HG02759 (cell line): Measurements from ENCODE around the gene SGO2.
A peak's percentile ranks its signal among the peaks of the same experiment; 100 is the strongest.

Experiments
- ATAC-seq: cut with Tn5 transposase; IDR thresholded peaks from one replicate; pipeline ENCODE4 v1.9.1; 2021; ENCODE audit warnings: mild to moderate bottlenecking, moderate library complexity; ENCODE audit not compliant: unreplicated experiment

The SGO2 gene, protein sequence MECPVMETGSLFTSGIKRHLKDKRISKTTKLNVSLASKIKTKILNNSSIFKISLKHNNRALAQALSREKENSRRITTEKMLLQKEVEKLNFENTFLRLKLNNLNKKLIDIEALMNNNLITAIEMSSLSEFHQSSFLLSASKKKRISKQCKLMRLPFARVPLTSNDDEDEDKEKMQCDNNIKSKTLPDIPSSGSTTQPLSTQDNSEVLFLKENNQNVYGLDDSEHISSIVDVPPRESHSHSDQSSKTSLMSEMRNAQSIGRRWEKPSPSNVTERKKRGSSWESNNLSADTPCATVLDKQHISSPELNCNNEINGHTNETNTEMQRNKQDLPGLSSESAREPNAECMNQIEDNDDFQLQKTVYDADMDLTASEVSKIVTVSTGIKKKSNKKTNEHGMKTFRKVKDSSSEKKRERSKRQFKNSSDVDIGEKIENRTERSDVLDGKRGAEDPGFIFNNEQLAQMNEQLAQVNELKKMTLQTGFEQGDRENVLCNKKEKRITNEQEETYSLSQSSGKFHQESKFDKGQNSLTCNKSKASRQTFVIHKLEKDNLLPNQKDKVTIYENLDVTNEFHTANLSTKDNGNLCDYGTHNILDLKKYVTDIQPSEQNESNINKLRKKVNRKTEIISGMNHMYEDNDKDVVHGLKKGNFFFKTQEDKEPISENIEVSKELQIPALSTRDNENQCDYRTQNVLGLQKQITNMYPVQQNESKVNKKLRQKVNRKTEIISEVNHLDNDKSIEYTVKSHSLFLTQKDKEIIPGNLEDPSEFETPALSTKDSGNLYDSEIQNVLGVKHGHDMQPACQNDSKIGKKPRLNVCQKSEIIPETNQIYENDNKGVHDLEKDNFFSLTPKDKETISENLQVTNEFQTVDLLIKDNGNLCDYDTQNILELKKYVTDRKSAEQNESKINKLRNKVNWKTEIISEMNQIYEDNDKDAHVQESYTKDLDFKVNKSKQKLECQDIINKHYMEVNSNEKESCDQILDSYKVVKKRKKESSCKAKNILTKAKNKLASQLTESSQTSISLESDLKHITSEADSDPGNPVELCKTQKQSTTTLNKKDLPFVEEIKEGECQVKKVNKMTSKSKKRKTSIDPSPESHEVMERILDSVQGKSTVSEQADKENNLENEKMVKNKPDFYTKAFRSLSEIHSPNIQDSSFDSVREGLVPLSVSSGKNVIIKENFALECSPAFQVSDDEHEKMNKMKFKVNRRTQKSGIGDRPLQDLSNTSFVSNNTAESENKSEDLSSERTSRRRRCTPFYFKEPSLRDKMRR

DNA sequence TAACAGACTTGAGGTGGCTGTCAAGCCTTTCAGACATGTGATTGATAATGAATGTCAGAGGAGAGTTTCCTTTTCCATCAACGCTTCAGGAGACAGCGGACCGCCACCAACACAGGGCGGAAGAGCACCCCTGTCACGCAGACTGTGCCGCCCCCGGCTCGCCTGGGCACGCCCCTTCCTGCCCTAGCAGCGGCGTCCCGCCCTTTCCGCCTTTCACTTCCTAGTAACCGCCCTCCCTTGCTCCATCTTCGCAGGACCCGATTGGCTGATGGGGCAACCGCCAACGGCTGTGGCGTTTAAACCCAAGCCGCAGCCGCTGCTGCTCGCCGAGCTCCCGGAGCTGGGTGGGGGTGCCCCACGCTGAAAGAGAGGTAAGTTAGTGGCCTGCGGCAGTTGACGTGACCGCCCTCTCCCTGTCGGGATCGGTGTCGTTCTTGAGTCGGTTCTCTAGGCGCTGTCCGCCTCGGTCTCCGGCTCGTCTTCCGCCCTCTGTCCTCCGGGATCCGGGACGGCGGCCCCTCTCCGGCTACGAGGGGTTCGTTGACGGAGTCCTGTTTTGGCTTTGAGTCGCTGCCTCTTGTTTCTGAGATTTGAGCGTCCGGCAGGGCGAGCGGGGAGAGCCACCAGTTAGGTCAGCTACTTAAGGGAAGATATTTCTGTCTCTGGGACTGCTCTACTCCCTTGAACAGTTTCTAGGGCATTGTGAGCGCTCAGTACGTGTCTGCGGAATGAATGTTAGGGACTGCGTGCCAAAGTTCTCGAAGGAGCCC lies at the start of gene SGO2:
Gene SGO2 (plus strand): TSS at position 326 of the 770 bp plus-strand sequence. CDS start 6,769 bp downstream, outside the sequence.
- peak; percentile 100 for ATAC-seq

- ATAC-seq: no peak
Measured at GRCh38 chr2:200476836-200477235, 49.2 kb upstream of the SGO2 start.

- ATAC-seq: no peak
Measured at GRCh38 chr2:200477667-200478131, 48.3 kb upstream of the SGO2 start.

- no peak for ATAC-seq
Measured at GRCh38 chr2:200479692-200480265, 46.2 kb upstream of the SGO2 start.

- ATAC-seq: peak; percentile 54
Measured at GRCh38 chr2:200482194-200482593, 43.8 kb upstream of the SGO2 start.

DNA sequence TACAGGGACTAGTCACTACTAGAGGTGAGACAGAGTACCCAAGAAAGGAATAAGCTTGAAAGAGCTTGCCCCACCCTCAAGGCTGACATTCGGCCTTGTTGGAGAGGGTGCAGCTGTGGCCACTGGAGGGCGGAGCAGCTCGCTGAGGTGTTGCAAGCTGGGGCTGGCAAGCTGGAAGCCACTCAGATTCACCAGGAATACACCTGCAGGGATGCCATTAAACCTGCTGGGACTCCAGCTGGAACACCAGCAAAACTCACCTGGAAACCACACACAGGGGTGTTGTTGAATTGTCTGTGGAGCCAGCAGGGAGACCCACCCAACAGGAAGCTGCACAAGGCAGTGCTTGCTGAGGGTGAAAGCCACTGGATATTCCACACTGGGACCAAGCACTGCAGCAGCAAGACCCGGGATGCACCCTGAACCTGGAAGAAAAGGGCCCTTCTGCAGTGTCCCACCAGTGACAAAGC lies 42.2 kb upstream of the SGO2 start:
- ATAC-seq: peak; percentile 60

GRCh38 chr2:200484934-200485333 lies 41.1 kb upstream of the SGO2 start:
- ATAC-seq: no peak

GRCh38 chr2:200486529-200486928 lies 39.5 kb upstream of the SGO2 start:
- ATAC-seq: no peak

DNA sequence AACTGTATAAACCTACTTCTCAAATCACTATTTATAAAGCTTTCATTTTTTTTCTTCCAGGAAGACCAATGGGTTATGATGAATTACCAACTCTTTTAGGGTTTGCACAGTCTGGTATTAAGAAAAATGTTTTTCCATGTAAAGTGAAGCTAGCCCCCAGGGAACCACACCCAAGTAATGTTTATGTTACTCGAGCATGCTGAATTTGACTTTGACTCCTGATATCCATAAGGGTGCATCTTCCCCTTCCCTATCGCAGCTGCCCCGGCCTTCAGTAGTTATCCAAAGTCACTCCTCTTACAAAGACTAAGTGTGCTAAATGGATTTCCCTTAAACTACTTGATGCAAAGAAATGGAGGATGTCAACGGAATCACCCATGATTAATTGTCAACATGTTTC lies 37.8 kb upstream of the SGO2 start:
- ATAC-seq: no peak

GRCh38 chr2:200490001-200490400 lies 36.0 kb upstream of the SGO2 start:
- ATAC-seq: no peak

GRCh38 chr2:200492656-200493055 lies 33.4 kb upstream of the SGO2 start:
- ATAC-seq: no peak

GRCh38 chr2:200494048-200494447 lies 32.0 kb upstream of the SGO2 start:
- no peak for ATAC-seq

GRCh38 chr2:200496696-200497095 lies 29.3 kb upstream of the SGO2 start:
- no peak for ATAC-seq

DNA sequence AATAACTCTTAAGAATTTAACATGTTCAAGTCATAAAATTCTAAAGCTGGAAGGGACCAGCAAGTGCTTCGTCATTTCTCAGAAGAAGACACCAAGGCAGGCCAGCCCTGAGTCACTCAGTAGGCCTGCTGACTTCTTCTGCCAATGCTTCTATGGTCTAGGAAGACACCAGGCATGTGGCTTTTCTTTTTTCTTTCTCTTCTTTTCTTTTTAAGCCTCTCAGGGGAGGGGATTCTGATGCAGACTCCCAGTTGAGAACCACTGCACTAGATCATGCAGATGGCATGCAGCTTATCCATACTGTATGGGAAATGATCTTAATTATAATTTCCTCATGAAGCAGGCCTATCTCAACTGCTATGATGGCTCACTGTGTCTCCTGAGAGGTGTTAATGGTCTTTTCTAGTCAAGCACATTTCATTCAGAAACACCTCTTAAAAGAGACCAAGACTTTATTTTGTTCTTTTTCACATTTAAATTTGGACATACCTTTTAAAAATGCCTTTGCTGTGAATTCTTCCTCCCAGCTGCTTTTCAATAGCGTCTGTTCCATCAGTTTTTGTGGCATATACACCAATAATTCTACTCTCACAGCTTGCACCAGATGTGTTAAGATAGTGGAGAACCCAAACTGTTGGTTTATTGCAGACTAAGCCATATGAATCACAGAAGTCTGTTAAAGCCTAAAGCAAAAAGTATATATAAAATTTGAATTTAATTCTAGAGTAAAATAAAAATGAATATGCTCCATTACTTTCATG lies 27.4 kb upstream of the SGO2 start:
- no peak for ATAC-seq

DNA sequence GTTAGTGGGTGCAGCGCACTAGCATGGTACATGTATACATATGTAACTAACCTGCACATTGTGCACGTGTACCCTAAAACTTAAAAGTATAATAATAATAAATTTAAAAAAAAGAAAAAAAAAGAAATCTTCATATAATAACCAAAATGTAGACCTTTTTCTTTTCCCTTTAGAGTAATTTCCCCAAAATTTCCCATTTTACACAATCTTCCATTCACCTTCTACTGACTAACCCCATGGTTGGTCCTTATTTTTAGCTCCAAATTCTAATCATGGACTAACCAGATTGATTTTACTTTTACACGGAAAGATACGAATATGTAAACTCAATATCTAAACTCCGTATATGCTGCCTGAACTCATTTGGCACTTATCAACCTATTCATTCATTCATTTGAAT lies 23.8 kb upstream of the SGO2 start:
- ATAC-seq: no peak

GRCh38 chr2:200506679-200507078 lies 19.3 kb upstream of the SGO2 start:
- ATAC-seq: no peak

DNA sequence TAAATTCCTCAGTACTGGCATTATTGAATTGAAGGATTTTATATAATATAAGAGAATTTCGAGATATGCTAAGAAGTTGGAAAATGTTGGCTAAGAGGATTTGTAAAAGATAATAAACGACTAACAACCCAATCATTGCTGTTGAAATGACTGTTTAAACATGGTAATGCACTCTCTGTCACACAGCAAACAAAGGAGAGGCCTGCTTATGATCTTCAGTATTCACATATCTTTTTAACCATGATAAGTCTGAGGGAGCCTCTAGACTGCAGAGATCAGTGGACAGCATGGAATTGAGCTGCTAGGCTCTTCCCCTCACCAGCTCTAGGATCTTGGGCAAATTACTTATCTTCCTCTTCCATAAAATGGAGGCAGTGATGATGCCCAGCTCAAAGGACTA lies 18.8 kb upstream of the SGO2 start:
- ATAC-seq: no peak

DNA sequence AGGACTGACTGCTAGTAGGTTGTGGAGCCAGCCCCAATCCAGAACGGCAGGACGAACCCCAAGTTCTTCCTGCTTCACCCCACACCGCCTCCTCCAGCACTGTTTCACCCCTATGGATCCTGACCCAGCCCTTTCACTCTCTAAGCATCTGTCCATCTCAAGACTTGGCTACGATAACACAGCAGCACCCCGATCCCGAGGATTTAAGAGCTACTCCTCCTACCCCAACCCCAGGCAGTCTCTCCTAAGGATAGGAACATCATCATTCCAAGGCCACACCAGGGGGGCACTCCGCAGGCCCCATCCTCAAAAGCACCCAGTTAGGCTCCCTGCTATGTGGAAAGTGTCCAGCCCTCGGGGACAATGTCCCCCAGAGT lies 16.8 kb upstream of the SGO2 start:
- ATAC-seq: no peak
